ENCODE measurements around the gene OR2J2. TPM values are rescaled to one million over a fixed set of nuclear protein-coding genes. Genes with fewer than 3 reads are reported as not detected.
"Not testable (repeated sequence)": the region's sequence is repeated elsewhere in the genome, so short reads cannot be mapped to it uniquely, and the experiment has no call there.

The OR2J2 gene
- total RNA-seq, 1 donor from 2014 or later: not detected

- no peak for TF ChIP-seq CTCF (IDR thresholded peaks at IDR 0.05; ENCODE audit: unreplicated experiment)
Observed at GRCh38 chr6:29171736-29172135, 1.0 kb downstream of the OR2J2 start.

DNA sequence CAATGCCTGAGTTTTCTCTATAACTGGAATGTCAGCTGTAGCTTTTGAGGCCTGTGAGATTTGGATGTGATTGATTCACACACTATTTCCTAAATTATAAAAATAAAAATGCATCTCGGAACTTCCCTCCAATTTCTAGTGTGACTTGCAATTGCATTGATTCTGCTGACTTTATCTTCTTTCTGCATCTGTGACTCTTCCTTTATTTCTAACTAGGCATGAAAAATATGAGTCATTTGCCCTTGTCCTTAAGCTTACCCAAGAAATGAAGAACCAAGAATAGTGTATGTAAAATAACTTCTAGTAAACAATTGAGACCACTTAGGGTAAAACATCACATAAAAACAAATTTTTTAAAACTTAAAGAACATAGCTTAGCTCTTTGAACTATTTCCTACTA, 12.9 kb downstream of the OR2J2 start:
- TF ChIP-seq CTCF (IDR thresholded peaks at IDR 0.05; ENCODE audit: unreplicated experiment): no peak
- Mint-ChIP-seq H3K27ac (no peak overlapping the region), H3K9me3 (peaks cover 20% of the 10 kb centered on the region)

More at GRCh38 chr6:29171736-29172135, 1.0 kb downstream of the OR2J2 start:
- H3K4me3 Mint-ChIP-seq: no peak overlapping the region
- no peak overlapping the region for H3K27ac Mint-ChIP-seq
- no peaks in the 10 kb centered on the region for H3K36me3 Mint-ChIP-seq
- peaks cover 11% of the 10 kb centered on the region for H3K9me3 Mint-ChIP-seq
- peaks cover 4% of the 10 kb centered on the region for H3K4me1 Mint-ChIP-seq
- peaks cover 28% of the 10 kb centered on the region for H3K27me3 Mint-ChIP-seq (ENCODE audit: low read depth)
- no peak for DNase-seq (ENCODE audit: low spot score in 2 of 2, unreplicated experiment in 2 of 2)

DNA sequence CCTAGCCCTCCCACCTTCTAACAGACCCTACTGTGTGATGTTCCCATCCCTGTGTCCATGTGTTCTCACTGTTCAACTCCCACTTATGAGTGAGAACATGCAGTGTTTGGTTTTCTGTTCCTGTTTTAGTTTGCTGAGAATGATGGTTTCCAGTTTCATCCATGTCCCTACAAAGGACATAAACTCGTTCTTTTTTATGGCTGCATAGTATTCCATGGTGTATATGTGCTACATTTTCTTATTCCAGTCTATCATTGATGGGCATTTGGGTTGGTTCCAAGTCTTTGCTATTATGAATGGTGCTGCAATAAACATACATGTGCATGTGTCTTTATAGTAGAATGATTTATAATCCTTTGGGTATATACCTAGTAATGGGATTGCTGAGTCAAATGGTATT, 18.0 kb downstream of the OR2J2 start:
- not testable (repeated sequence) for H3K4me1 Mint-ChIP-seq; H3K27me3 Mint-ChIP-seq (ENCODE audit: low read depth); H3K36me3 Mint-ChIP-seq; H3K27ac Mint-ChIP-seq; H3K4me3 Mint-ChIP-seq; DNase-seq (ENCODE audit: low spot score in 2 of 2, unreplicated experiment in 2 of 2)
- peaks cover 46% of the 10 kb centered on the region for H3K9me3 Mint-ChIP-seq

More for the DNA sequence above, 12.9 kb downstream of the OR2J2 start:
- Mint-ChIP-seq H3K4me3 (no peak overlapping the region), H3K27me3 (ENCODE audit: low read depth) (peaks cover 26% of the 10 kb centered on the region), H3K36me3 (no peaks in the 10 kb centered on the region), H3K4me1 (no peaks in the 10 kb centered on the region)
- no peak for DNase-seq (ENCODE audit: low spot score in 2 of 2, unreplicated experiment in 2 of 2)

DNA sequence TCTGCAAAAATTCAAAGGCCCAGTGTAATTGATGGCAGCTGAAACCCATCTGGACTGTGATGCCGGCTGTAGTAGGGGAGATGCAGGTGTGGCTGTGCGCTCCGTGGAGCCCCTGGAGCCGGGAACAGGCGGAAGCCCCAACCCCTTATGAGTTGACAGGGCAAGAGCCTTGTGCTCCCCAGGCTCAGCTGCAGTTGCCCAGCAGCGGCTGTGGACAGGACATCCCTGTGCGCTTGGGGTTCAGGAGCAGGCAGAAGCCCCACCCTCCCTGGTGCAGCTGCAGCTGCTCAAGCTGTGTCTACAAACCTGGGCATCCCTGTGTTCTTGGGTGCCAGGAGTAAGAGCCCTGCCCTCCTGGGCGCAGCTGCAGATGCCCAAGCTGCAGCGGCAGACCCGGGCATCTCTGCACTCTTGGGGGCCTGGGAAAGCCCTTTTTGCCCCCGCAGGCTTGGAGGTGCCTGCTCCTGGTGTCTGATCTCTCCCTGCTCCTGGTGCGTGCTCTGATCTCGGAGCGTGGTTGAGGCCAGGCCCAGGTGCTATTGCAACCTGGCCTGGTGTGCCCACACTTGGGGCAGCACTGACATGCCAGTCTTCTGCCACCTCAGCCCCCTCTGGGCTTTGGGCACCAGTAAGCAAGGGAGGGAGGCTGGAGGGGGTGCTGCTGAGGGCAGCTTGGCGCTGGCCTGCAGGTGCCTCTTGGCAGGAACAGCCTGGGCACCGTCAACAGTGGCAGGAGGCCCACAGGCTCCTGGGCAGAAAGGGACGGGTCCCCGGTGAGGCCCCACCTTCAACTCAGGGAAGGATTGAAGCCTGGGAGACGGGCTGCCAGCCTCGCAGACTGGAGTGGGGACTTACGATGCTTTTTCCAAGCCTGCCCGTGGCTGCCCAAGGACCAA, 30.3 kb downstream of the OR2J2 start:
- H3K4me3 Mint-ChIP-seq: no peak overlapping the region
- H3K36me3 Mint-ChIP-seq: no peaks in the 10 kb centered on the region
- H3K27me3 Mint-ChIP-seq (ENCODE audit: low read depth): peaks cover 10% of the 10 kb centered on the region
- H3K4me1 Mint-ChIP-seq: no peaks in the 10 kb centered on the region
- TF ChIP-seq CTCF (IDR thresholded peaks at IDR 0.05; ENCODE audit: unreplicated experiment): no peak
- no peak overlapping the region for H3K27ac Mint-ChIP-seq
- H3K9me3 Mint-ChIP-seq: no peaks in the 10 kb centered on the region
- no peak for DNase-seq (ENCODE audit: low spot score in 2 of 2, unreplicated experiment in 2 of 2)

GRCh38 chr6:29201966-29202365, 31.3 kb downstream of the OR2J2 start:
- no peak overlapping the region for H3K4me3 Mint-ChIP-seq
- H3K27me3 Mint-ChIP-seq (ENCODE audit: low read depth): peaks cover 12% of the 10 kb centered on the region
- no peaks in the 10 kb centered on the region for H3K36me3 Mint-ChIP-seq
- no peak overlapping the region for H3K27ac Mint-ChIP-seq
- no peak for DNase-seq (ENCODE audit: low spot score in 2 of 2, unreplicated experiment in 2 of 2)
- TF ChIP-seq CTCF (IDR thresholded peaks at IDR 0.05; ENCODE audit: unreplicated experiment): no peak
- H3K9me3 Mint-ChIP-seq: no peaks in the 10 kb centered on the region
- no peaks in the 10 kb centered on the region for H3K4me1 Mint-ChIP-seq

DNA sequence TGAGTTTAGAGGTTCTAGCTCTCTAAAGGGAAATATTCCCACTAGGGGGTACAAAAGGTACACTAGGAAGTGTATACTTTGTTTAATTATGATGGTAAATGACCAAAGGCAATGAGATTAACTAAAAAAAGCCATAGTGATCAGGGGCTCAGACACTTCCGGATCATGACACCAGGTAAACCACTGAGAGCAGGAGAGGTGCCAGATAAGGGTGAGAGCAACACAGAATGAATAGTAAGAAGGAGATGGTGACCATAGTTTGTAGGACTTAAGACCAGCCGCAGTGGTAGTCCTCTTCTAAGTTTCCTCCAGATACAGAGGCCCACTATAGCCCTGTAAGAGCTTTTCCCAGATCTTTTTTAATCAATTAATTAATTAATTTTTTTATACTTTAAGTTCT, 40.8 kb downstream of the OR2J2 start:
- DNase-seq (ENCODE audit: low spot score in 2 of 2, unreplicated experiment in 2 of 2): no peak
- Mint-ChIP-seq H3K4me1 (no peaks in the 10 kb centered on the region), H3K9me3 (no peaks in the 10 kb centered on the region), H3K27me3 (ENCODE audit: low read depth) (peaks cover 33% of the 10 kb centered on the region), H3K4me3 (no peak overlapping the region), H3K36me3 (no peaks in the 10 kb centered on the region), H3K27ac (no peak overlapping the region)
- no peak for TF ChIP-seq CTCF (IDR thresholded peaks at IDR 0.05; ENCODE audit: unreplicated experiment)

Measured in mesothelial cell of epicardium (in vitro differentiated cells).